Glutamatergic neuron (in vitro differentiated cells): ENCODE measurements around the gene DYNAP. TPM values are rescaled to one million over a fixed set of nuclear protein-coding genes. Genes with fewer than 3 reads are reported as not detected.

Experiments used
- DNase-seq: peaks from one replicate; pipeline ENCODE4 v3.0.0; 2022
- H3K27ac Mint-ChIP-seq: one replicate; pipeline ENCODE4 v1.8.0; 2020; ENCODE audit warnings: mild to moderate bottlenecking, mixed read lengths, inconsistent platforms; ENCODE audit not compliant: unreplicated experiment
- H3K27me3 Mint-ChIP-seq: one replicate; pipeline ENCODE4 v1.8.0; 2020; ENCODE audit warnings: mild to moderate bottlenecking, moderate library complexity, mixed read lengths, inconsistent platforms; ENCODE audit not compliant: unreplicated experiment
- H3K36me3 Mint-ChIP-seq: one replicate; pipeline ENCODE4 v1.8.0; 2020; ENCODE audit warnings: mild to moderate bottlenecking, mixed read lengths, inconsistent platforms; ENCODE audit not compliant: unreplicated experiment
- H3K4me1 Mint-ChIP-seq: one replicate; pipeline ENCODE4 v1.8.0; 2020; ENCODE audit warnings: mild to moderate bottlenecking, low read depth, mixed read lengths, inconsistent platforms; ENCODE audit not compliant: unreplicated experiment
- H3K4me3 Mint-ChIP-seq: one replicate; pipeline ENCODE4 v1.8.0; 2020; ENCODE audit warnings: mild to moderate bottlenecking, mixed read lengths, inconsistent platforms; ENCODE audit not compliant: unreplicated experiment
- H3K9me3 Mint-ChIP-seq: one replicate; pipeline ENCODE4 v1.8.0; 2020; ENCODE audit warnings: mild to moderate bottlenecking, moderate library complexity, mixed read lengths, inconsistent platforms; ENCODE audit not compliant: unreplicated experiment
- long read RNA-seq: library from polyadenylated mRNA; unstranded; transcript quantifications from one replicate; pipeline ENCODE4 v2.0.0, GENCODE V29; 2020; ENCODE audit not compliant: unreplicated experiment
- total RNA-seq: library from RNA; stranded (reverse); fragmentation: NEBNext Ultra II Directional; extraction: Animal tissue kit (Norgen Biotek cat#: 25700); gene quantifications from one replicate; pipeline ENCODE4 v1.2.1, GENCODE V29; 2021; ENCODE audit not compliant: unreplicated experiment
- TF ChIP-seq, protein P1 (sequence below): fragments of 200-600 bp; sonication (generic); IDR thresholded peaks from one replicate; pipeline ENCODE4 v1.5.0; 2021; ENCODE audit not compliant: partially characterized antibody, unreplicated experiment

DYNAP gene, protein sequence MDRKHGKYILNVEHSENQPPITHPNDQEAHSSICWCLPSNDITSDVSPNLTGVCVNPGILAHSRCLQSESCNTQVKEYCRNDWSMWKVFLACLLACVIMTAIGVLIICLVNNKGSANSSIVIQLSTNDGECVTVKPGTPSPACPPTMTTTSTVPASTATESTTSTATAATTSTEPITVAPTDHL
- not detected for total RNA-seq
- long read RNA-seq = 0 reads

DNA sequence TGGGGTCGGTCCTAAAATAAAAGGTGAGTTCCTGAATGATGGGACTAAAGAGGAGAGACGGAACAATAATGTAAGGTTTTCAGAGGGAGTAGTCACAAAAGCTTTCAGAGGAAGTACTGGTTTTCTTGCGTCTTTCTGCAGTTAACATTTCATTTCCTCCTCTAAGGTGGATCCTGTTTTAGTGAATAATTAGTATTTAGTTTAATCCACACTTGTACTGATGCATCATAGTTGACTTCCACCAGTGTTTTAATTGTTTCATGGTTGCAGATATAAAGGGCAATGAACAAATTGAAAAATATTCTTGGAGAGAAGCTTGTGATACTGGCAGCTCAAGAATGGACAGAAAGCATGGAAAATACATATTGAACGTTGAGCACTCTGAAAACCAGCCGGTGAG, at the start of gene DYNAP:
DYNAP (plus strand) TSS at position 301 of the 400 bp plus-strand sequence; CDS start at position 339, 38 bp downstream.
- TF ChIP-seq, protein P1, sequence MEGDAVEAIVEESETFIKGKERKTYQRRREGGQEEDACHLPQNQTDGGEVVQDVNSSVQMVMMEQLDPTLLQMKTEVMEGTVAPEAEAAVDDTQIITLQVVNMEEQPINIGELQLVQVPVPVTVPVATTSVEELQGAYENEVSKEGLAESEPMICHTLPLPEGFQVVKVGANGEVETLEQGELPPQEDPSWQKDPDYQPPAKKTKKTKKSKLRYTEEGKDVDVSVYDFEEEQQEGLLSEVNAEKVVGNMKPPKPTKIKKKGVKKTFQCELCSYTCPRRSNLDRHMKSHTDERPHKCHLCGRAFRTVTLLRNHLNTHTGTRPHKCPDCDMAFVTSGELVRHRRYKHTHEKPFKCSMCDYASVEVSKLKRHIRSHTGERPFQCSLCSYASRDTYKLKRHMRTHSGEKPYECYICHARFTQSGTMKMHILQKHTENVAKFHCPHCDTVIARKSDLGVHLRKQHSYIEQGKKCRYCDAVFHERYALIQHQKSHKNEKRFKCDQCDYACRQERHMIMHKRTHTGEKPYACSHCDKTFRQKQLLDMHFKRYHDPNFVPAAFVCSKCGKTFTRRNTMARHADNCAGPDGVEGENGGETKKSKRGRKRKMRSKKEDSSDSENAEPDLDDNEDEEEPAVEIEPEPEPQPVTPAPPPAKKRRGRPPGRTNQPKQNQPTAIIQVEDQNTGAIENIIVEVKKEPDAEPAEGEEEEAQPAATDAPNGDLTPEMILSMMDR = no peak
- no peaks in the 10 kb centered on the region for H3K27me3 Mint-ChIP-seq
- H3K9me3 Mint-ChIP-seq = no peaks in the 10 kb centered on the region
- H3K36me3 Mint-ChIP-seq = no peaks in the 10 kb centered on the region
- no peak within 1 kb of the TSS for H3K4me3 Mint-ChIP-seq
- no peak for DNase-seq
- H3K4me1 Mint-ChIP-seq = no peaks in the 10 kb centered on the region
- no peak within 1 kb of the TSS for H3K27ac Mint-ChIP-seq

DNA sequence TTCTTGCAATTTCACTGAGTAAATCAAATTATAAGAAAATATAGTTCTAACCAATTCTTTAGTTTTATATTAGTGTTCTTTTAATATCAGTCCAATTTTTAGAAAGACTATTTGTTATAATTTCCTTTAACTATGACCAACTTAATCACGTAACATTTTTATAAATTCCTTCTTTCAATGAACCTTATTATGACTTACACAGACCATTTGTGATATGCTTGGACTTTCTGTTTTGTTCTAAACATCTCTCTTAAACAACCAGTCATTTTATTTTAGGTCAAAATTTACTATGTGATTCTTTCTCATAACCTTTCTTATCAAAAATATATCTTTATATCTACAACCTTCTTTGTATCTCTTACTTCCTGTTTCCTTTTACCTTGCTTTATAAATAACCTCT, 39.5 kb upstream of the DYNAP start:
- peaks cover 4% of the 10 kb centered on the region for H3K36me3 Mint-ChIP-seq
- H3K27me3 Mint-ChIP-seq = peaks cover 1% of the 10 kb centered on the region
- no peak for DNase-seq
- H3K4me3 Mint-ChIP-seq = no peak overlapping the region
- no peak overlapping the region for H3K27ac Mint-ChIP-seq
- peaks cover 3% of the 10 kb centered on the region for H3K9me3 Mint-ChIP-seq
- TF ChIP-seq, protein P1 = no peak
- no peaks in the 10 kb centered on the region for H3K4me1 Mint-ChIP-seq

DNA sequence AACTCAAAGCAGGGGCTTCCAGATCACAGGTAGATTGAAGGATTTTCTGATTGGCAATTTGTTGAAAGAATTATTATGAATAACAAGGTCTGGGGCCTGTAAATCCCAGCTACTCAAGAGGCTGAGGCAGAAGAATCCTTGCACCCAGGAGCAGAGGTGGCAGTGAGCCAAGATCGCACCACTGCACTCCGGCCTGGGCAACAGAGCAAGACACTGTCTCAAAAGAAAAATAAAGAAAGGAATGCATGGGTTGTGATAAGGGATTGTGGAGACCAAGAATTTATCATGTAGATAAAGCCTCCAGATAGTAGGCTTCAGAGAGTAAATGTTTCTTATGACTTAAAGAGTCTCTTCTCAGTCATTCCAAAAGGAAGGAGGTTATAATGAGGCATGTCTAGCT, 35.8 kb upstream of the DYNAP start:
- Mint-ChIP-seq H3K27ac (no peak overlapping the region), H3K36me3 (peaks cover 4% of the 10 kb centered on the region), H3K9me3 (peaks cover 3% of the 10 kb centered on the region), H3K4me3 (no peak overlapping the region), H3K27me3 (peaks cover 1% of the 10 kb centered on the region), H3K4me1 (no peaks in the 10 kb centered on the region)
- DNase-seq = no peak
- TF ChIP-seq, protein P1 = no peak

DNA sequence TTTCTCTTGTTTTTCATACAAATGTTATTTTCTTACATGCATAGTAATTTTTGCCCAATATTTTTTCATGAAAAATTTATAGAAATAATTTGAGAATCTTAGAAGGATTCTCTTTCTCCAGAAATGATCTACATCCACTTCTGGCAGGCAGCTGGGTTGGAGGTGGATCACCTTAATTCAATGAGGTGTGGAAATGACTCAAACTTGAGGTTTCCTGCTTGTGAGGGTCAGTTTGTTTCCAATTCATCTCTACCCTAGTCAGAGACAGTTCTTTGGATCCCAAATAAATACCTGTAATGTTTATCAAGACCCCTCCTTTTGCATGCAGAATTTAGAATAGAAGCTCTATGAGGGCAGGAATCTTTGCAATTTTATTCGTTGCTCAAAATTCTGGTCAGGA, 35.0 kb upstream of the DYNAP start:
- H3K36me3 Mint-ChIP-seq = peaks cover 4% of the 10 kb centered on the region
- no peaks in the 10 kb centered on the region for H3K4me1 Mint-ChIP-seq
- no peak overlapping the region for H3K27ac Mint-ChIP-seq
- TF ChIP-seq, protein P1 = no peak
- peaks cover 1% of the 10 kb centered on the region for H3K27me3 Mint-ChIP-seq
- DNase-seq = no peak
- H3K4me3 Mint-ChIP-seq = no peak overlapping the region
- H3K9me3 Mint-ChIP-seq = peaks cover 3% of the 10 kb centered on the region

DNA sequence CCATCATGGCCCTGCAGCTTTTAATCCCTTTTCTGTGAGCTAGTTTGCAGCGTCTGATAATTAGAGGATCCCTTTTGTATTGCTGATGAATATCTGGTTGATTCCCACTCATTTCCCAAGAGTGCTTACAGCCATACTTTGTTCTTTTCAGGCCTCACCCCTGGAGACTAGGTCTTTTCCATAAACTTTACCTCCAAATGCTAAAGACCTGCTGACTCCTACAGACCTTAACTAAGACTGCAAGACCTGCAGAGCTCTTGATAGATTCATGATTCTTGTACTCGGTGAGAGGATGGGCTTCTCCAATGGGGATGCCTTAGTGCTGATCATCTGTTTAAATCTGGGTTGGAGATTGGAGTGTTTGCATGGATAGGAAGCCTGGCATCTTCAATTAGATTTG, 33.1 kb upstream of the DYNAP start:
- no peak overlapping the region for H3K27ac Mint-ChIP-seq
- DNase-seq = no peak
- H3K36me3 Mint-ChIP-seq = no peaks in the 10 kb centered on the region
- peaks cover 1% of the 10 kb centered on the region for H3K27me3 Mint-ChIP-seq
- peaks cover 3% of the 10 kb centered on the region for H3K9me3 Mint-ChIP-seq
- TF ChIP-seq, protein P1 = no peak
- H3K4me1 Mint-ChIP-seq = no peaks in the 10 kb centered on the region
- H3K4me3 Mint-ChIP-seq = no peak overlapping the region
